Nephron (organoid): ENCODE measurements around the gene VPS4A.
A peak's percentile ranks its signal among the peaks of the same experiment; 100 is the strongest.

Experiments used
- H3K27ac Mint-ChIP-seq, 3 experiments: 2 replicates each; pipeline ENCODE4 v1.8.0; 2020; ENCODE audit warnings: mixed read lengths in 3 of 3, mild to moderate bottlenecking in 2 of 3, moderate library complexity in 1 of 3
- H3K27me3 Mint-ChIP-seq: 2 replicates; pipeline ENCODE4 v1.8.0; 2021; ENCODE audit warnings: low read depth, mild to moderate bottlenecking, moderate library complexity, mixed read lengths
- H3K36me3 Mint-ChIP-seq: 2 replicates; pipeline ENCODE4 v1.8.0; 2020; ENCODE audit warnings: low read depth, mixed read lengths
- H3K4me1 Mint-ChIP-seq: 2 replicates; pipeline ENCODE4 v1.8.0; 2020; ENCODE audit warnings: mixed read lengths
- H3K4me3 Mint-ChIP-seq, 3 experiments: 2 replicates each; pipeline ENCODE4 v1.8.0; 2020; ENCODE audit warnings: mild to moderate bottlenecking in 3 of 3, mixed read lengths in 3 of 3, moderate library complexity in 2 of 3
- H3K9me3 Mint-ChIP-seq: 2 replicates; pipeline ENCODE4 v1.8.0; 2020; ENCODE audit warnings: mixed read lengths
- TF ChIP-seq, protein P1 (sequence below), 3 experiments: fragments of 200-600 bp; sonication (generic); IDR thresholded peaks; one replicate each; pipeline ENCODE4 v1.5.0; 2021; ENCODE audit warnings: antibody characterized with exemption in 3 of 3; ENCODE audit not compliant: unreplicated experiment in 3 of 3

Gene VPS4A

GRCh38 chr16:69301187-69301586, 10.0 kb upstream of the VPS4A start:
- no peaks in the 10 kb centered on the region for H3K9me3 Mint-ChIP-seq
- H3K27ac Mint-ChIP-seq, result no peak overlapping the region
- no peak overlapping the region for H3K4me3 Mint-ChIP-seq
- TF ChIP-seq, protein P1, sequence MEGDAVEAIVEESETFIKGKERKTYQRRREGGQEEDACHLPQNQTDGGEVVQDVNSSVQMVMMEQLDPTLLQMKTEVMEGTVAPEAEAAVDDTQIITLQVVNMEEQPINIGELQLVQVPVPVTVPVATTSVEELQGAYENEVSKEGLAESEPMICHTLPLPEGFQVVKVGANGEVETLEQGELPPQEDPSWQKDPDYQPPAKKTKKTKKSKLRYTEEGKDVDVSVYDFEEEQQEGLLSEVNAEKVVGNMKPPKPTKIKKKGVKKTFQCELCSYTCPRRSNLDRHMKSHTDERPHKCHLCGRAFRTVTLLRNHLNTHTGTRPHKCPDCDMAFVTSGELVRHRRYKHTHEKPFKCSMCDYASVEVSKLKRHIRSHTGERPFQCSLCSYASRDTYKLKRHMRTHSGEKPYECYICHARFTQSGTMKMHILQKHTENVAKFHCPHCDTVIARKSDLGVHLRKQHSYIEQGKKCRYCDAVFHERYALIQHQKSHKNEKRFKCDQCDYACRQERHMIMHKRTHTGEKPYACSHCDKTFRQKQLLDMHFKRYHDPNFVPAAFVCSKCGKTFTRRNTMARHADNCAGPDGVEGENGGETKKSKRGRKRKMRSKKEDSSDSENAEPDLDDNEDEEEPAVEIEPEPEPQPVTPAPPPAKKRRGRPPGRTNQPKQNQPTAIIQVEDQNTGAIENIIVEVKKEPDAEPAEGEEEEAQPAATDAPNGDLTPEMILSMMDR (IDR thresholded peaks at IDR 0.05; ENCODE audit: unreplicated experiment in 3 of 3), result no peak
- H3K27me3 Mint-ChIP-seq, result no peaks in the 10 kb centered on the region
- peaks cover 36% of the 10 kb centered on the region for H3K36me3 Mint-ChIP-seq
- H3K4me1 Mint-ChIP-seq, result no peaks in the 10 kb centered on the region

- H3K27ac Mint-ChIP-seq, result no peak overlapping the region
- peaks cover 34% of the 10 kb centered on the region for H3K36me3 Mint-ChIP-seq
- TF ChIP-seq, protein P1 (IDR thresholded peaks at IDR 0.05; ENCODE audit: unreplicated experiment in 3 of 3), result no peak
- H3K27me3 Mint-ChIP-seq, result no peaks in the 10 kb centered on the region
- no peaks in the 10 kb centered on the region for H3K4me1 Mint-ChIP-seq
- no peak overlapping the region for H3K4me3 Mint-ChIP-seq
- H3K9me3 Mint-ChIP-seq, result no peaks in the 10 kb centered on the region
Measured at GRCh38 chr16:69301861-69302260, 9.3 kb upstream of the VPS4A start.

DNA sequence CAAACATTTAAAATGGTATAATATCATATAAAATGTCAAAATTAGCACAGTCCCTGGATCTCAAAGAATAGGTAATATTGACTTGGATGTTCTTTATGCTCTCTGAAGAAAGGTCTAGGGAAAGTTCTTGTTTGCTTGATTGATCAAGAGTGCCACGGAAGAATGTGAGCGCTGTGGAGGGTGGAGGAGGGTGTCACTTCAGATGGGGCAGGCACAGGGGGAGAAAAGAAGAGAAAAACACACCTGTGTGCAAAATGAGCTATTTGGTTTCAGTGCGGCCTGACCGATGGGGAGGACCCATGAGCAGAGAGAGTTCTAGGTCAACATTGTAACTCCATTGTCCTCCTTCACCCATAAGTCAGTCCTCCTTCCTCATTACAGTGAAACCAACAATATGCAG, 8.8 kb upstream of the VPS4A start:
- Mint-ChIP-seq H3K27me3 (no peaks in the 10 kb centered on the region), H3K27ac (peak overlapping the region in 1 of 3 experiments; percentile 16), H3K4me3 (no peak overlapping the region), H3K9me3 (no peaks in the 10 kb centered on the region), H3K4me1 (no peaks in the 10 kb centered on the region), H3K36me3 (peaks cover 34% of the 10 kb centered on the region)
- TF ChIP-seq, protein P1 (IDR thresholded peaks at IDR 0.05; ENCODE audit: unreplicated experiment in 3 of 3), result no peak

- Mint-ChIP-seq H3K36me3 (peaks cover 16% of the 10 kb centered on the region), H3K4me3 (no peak overlapping the region), H3K27ac (no peak overlapping the region), H3K9me3 (no peaks in the 10 kb centered on the region), H3K4me1 (no peaks in the 10 kb centered on the region), H3K27me3 (no peaks in the 10 kb centered on the region)
- TF ChIP-seq, protein P1 (IDR thresholded peaks at IDR 0.05; ENCODE audit: unreplicated experiment in 3 of 3), result no peak
Measured at GRCh38 chr16:69306031-69306430, 5.1 kb upstream of the VPS4A start.

DNA sequence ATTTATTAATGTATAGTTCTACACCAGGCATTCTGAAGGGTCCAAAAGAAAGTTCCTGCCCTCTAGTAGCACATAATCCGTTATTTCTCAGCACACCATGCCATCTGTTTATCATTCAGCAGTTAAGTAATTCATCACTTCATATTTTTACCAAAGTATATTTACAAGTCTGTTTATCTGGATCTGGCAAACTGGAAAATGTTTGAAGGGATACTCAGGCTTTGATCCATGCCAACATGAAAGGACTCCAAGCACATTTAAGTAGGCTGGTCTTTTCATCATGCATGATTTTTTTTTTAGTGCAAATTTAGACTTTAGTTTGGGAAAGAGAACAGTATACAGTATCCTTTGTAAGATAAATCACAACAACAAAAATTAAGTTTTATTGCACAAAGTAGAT, 4.1 kb upstream of the VPS4A start:
- peaks cover 2% of the 10 kb centered on the region for H3K4me1 Mint-ChIP-seq
- no peaks in the 10 kb centered on the region for H3K9me3 Mint-ChIP-seq
- no peak overlapping the region for H3K4me3 Mint-ChIP-seq
- peaks cover 11% of the 10 kb centered on the region for H3K36me3 Mint-ChIP-seq
- H3K27me3 Mint-ChIP-seq, result no peaks in the 10 kb centered on the region
- no peak overlapping the region for H3K27ac Mint-ChIP-seq
- TF ChIP-seq, protein P1 (IDR thresholded peaks at IDR 0.05; ENCODE audit: unreplicated experiment in 3 of 3), result no peak

DNA sequence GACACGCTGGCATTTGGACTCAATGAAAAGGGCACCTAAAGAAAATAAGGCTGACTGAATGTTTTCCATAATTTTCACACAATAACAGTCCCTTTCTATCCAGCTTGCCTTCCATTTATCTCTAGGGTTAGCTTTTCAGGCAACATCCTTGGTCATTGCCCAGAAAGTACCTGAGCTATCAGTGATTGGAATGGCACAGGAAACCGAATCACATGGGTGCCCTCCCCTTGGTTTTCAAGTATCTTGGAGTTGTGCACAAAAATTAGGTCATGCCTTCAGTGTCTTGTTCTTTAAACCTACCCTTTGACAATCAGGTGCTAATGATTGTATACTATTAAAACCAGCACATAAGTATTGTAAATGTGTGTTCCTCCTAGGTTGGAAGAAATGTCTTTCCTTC, 3.3 kb upstream of the VPS4A start:
- Mint-ChIP-seq H3K9me3 (no peaks in the 10 kb centered on the region), H3K4me1 (peaks cover 5% of the 10 kb centered on the region), H3K27me3 (no peaks in the 10 kb centered on the region), H3K27ac (no peak overlapping the region), H3K4me3 (no peak overlapping the region), H3K36me3 (peaks cover 10% of the 10 kb centered on the region)
- TF ChIP-seq, protein P1 (IDR thresholded peaks at IDR 0.05; ENCODE audit: unreplicated experiment in 3 of 3), result no peak
